Vagina (tissue), 2 donors: Measurements from ENCODE around the gene RANBP3.

Experiments used
- CTCF ChIP-seq, 3 experiments: fragments of 450-650 bp in 2 of 3; fragments of 200-600 bp in 1 of 3; sonication (generic) in 1 of 3; IDR thresholded peaks; one replicate each; pipeline ENCODE4 v1.5.1; 2017 to 2019; ENCODE audit warnings: antibody characterized with exemption in 3 of 3, mild to moderate bottlenecking in 2 of 3, moderate library complexity in 2 of 3
- POLR2AphosphoS5 ChIP-seq, 2 donors: sonication (generic); formaldehyde crosslinking; IDR thresholded peaks; one replicate each; pipeline ENCODE4 v1.9.0; 2017; ENCODE audit warnings: antibody characterized with exemption in 2 of 2, mild to moderate bottlenecking in 2 of 2, low read depth in 1 of 2; ENCODE audit not compliant: insufficient read depth in 1 of 2

- TF ChIP-seq CTCF (IDR thresholded peaks at IDR 0.05) (no peak), POLR2AphosphoS5 (IDR thresholded peaks at IDR 0.05; ENCODE audit: insufficient read depth in 1 of 2, low read depth in 1 of 2) (no peak)
Measured at GRCh38 chr19:5896365-5897076, 81.4 kb downstream of the RANBP3 start.
